Left hindlimb (tissue), 1 donor: ENCODE results near the gene PBX1.

ENCODE experiments used
- DNase-seq: peaks from one replicate; pipeline ENCODE4 v3.0.0-alpha.2; 2018

The PBX1 gene

GRCh38 chr1:164563721-164564360 is 4.9 kb downstream of the PBX1 start:
- DNase-seq, result no peak

- no peak for DNase-seq
These were observed 5.4 kb downstream of the PBX1 start for GRCh38 chr1:164564378-164564777.

GRCh38 chr1:164565357-164565756 is 6.4 kb downstream of the PBX1 start:
- DNase-seq, result no peak

DNA sequence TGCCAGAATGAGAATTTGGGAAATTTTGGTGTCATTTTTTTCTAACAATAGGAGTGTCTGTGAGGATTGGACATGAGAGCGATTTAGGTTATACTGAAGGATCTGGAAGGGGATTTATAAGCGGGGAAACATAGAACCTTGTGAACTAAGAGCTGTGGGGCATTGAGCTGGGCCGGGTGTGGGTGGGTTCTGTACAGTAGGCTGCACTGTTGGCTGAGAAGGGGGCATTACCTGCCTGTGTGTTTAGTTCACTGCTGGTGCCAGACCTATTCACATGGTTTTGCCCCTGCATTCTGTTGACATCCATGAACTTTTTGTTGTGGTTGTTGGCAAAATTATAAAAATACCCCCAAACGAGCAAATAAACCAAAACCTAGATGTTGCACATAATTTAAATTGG is 8.8 kb downstream of the PBX1 start:
- no peak for DNase-seq

DNA sequence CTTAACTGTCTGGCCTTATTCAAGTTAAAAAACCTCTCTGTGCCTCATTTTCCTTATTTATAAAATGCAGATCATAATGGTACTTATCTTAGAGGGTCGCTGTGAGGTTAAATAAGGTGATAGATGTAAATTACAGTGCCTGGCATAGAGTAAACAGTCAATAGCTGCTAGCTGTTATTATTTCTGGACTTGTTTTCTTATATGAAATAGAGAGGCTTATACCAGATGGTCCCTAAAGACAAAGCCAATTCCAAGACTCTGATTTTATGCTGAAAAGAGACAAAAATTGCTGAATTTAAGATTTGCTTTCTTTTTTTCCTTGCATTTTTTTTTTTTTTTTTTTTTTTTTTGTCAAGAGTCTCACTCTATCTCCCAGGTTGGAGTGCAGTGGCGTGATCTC is 10.3 kb downstream of the PBX1 start:
- DNase-seq, result no peak

DNA sequence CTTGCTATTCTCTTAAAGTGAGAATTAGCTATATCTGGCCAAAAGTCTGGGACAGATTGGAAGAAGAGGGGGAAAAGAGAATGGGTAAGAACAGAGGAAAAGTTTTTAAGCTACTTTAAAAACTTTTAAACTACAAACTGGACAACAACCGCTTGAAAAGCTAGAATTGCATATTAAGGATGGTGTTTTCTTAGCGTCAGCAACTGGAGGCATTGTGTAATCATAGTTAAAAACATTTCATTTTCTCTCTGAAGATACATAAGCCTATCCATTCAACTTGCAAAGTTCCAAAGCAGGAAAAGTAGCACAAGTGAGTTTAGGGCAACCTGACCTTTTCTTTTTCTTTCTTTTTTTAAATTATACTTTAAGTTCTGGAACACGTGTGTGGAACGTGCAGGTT is 10.9 kb downstream of the PBX1 start:
- no peak for DNase-seq

GRCh38 chr1:164571333-164571732 is 12.3 kb downstream of the PBX1 start:
- DNase-seq, result no peak

DNA sequence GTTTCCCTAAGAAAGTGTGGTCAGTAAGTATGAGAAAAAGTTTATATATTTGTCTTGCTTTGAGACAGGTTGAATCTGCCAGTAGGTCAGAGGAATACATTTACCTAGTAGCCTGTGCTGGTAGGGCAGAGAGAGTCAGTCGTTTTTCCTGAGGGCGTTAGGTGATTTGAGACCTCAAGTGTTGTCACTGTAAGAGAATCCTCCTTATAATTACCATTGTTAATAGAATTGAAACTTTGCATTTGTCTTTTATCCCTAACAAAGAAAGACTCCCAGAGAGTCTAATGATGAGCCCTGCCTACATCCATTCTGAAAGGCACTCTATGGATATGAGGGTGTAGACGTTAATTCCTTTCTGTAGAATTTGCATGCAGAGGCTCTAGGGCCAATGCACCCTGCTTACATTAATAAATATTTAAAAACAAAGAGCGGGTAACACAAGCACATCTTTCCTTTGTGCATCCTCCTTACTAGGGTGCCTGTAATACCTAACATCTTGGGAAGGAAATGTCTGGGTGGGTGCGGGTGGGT is 16.4 kb downstream of the PBX1 start:
- no peak for DNase-seq

GRCh38 chr1:164576291-164577271 is 17.6 kb downstream of the PBX1 start:
- peak; percentile 45 for DNase-seq

- no peak for DNase-seq
These were observed 18.3 kb downstream of the PBX1 start for GRCh38 chr1:164577291-164577690.

- DNase-seq, result no peak
These were observed 19.7 kb downstream of the PBX1 start for GRCh38 chr1:164578479-164579200.

DNA sequence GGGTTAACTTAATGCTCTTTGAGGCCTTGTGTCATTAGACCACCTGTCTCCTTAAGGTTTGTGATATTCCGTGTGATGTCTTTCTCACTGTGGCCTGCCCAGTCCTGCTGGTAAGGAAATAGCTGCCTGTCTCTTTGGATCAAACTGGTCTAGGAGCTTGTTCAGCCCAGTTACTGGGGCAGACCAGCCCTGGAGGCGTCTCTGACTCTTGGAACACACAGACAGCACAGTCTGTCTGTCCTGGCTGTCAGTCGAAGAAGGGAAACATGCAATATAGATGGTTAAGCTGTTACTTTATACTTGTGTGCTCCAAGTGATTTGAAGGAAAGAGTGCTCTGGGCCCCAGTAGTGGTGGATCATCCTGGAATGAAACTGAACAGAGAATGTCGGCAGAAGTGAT is 20.4 kb downstream of the PBX1 start:
- no peak for DNase-seq

- no peak for DNase-seq
These were observed 22.8 kb downstream of the PBX1 start for GRCh38 chr1:164581762-164582161.

- no peak for DNase-seq
These were observed 24.2 kb downstream of the PBX1 start for GRCh38 chr1:164583196-164583595.

DNA sequence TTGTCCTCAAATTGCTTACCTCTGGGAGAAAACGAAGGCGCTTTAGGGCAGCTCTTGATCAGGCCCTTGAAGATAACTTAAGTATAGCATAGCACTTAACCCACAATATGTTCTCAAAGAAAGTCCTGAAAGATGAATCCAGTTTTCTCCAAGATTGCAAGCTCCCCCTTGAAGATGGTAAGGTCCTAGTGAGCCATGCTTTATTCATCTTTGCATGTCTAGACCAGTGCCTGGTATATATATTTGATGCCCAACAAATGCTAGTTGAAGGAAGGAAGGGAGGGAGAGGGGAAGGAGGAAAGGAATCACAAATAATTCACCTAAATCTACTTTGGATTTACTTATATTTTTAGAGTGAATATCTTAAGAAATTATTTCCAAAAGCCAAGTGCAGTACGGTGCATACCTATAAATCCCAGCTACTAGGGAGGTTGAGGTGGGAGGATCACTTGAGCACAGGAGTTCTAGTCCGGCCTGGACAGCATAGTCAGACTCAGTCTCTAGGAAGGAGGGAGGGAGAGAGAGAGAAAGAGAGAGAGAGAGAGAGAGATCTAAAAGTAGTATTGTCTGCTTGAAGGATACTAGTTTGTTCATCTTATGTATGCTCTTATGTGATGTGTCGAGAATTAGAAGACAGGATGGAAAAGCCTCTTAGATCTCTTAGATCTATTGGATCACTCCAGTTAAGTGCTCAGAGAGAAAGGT is 25.0 kb downstream of the PBX1 start:
- no peak for DNase-seq

DNA sequence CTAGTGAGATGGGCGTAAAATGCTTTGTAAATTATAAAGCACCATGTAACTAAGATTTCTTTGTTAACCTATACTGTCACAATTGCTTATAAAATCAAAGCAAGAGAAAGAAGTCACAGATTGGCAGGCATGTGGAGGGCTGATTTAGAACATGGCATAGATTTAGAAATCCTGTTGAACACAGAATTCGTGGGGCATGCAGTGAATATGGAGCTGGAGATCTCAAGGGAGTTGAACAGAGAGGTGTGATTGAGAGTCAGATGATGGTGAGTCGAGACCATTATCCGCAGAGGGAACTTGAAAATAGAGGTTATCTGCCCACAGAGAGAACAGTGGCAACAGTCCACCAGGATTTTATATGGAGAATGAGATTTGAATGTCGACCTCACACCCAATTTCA is 27.6 kb downstream of the PBX1 start:
- no peak for DNase-seq

DNA sequence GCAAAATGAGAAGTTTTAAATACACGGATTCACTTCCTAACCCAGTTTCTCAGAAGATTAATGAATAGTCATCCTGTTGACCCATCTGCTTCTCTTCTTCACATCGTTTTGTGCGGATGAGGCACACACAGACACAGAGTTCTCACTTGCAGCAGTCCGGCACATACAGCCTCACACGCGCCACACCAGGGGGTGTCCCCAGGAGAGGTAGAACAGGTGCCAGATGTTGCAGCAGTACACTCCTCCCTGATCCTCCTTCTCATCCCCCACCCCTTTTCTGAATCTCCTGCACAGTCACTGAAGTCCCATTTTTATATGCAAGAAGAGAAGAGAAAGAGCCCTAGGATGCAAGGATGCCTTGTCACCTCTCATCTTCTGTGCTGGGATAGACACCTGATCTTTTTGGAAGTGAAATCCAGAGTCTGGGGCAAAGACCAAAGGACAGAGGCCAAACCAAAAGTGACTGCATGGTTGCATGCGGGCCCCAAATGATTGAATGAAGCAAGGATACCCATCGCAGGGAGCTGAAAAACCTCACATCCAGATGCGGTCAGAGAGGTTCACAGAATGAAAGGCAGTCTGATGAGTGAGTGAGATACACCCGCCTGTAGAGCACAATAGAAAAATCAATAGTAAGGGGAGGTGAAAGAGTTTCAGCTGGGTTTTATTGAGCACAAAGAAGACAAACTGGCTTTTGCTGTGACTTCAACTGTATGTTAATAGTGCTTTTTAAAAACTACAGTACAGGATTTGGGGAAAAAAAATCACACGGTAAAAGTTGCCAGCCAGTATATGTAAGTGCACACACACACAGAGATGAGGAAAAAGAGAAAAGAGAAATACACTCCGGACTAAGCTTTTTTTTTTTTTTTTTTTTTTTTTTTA is 28.9 kb downstream of the PBX1 start:
- no peak for DNase-seq

- peak; percentile 88 for DNase-seq
These were observed 29.7 kb downstream of the PBX1 start for GRCh38 chr1:164588516-164589341.

DNA sequence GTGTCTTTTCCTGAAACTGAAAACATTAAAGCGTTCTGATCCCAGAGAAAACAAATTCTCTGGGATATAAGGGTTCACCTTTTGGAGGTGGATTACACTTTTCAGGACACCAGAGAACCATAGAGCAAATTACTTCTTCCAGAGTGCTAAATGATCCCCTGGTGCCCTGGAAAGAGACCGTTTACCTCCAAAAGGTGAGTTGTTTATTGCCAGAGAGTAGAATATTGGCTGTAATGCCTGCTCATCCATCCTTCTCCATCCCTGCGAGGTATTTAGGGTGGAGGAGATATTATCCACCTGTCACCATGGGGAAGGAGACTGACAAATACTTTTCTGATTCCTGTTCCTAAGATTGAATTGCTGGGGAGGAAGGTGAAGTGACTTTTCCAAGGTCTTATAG is 30.4 kb downstream of the PBX1 start:
- DNase-seq, result no peak

DNA sequence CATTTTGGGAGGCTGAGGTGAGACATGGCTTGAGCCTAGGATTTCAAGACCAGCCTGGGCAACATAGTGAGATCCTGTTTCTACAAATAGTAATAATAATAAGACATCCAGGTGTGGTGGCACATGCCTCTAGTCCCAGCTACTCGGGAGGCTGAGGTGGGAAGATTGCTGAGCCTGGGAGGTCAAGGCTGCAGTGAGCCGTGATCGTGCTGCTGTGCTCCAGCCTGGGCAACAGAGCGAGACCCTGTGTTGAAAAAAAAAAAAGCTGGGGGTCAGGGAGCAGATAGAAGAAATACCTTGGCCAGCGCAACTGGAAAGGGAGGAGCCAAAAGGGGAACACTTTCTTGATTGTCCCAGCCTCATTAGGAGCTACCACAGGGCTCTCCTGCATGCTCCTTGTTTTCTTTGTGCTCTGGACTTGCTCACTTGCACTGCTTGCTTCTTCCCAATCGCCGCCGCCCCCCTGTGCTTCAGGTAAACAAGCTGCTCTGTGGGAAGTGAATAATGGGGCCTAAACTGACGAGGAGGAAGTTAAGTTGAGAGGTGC is 31.1 kb downstream of the PBX1 start:
- no peak for DNase-seq
